ENCODE results near the gene SNX30.

DNA sequence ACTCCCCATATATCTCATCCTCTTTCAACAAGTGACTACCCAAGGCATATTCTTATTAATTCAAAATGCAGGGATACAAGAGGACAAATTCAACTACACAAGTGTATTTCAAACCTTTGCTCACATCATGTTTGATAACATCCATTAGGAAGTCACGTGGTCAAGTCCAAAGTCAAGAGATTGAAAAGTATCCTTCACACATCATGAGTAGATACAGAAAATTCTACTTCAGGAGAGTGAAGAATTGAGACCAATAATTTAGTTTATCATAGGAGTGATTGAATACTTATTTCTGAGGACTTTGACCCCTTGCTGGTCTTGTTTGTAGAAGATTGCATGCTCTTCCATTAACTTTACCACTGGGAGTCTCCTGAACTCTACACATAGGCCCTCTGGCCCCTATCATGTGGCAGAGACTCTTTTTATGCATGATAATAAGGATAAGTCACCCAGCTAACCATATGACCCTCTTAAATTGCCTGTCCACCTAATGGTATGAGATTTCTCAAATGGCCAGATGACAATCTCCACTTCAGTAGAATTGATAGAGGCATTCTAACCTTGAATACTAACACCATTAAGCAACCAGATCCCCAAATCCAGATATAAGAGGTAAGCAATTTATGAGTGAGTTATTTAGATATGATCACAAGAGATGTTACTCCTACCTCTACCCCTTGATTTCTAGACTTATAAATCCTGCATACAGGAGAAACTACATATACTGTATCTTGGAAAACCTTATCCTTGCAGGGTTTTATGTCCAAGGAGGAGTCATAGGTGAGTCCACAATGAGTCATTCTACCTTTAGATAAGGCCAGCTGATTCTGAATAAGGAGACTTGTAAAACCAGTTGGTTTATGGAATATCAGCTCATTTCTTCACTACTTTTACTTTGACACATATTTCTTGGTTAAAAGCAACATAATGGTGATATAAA lies 166.8 kb downstream of the SNX30 start:
- TF ChIP-seq, protein P1, sequence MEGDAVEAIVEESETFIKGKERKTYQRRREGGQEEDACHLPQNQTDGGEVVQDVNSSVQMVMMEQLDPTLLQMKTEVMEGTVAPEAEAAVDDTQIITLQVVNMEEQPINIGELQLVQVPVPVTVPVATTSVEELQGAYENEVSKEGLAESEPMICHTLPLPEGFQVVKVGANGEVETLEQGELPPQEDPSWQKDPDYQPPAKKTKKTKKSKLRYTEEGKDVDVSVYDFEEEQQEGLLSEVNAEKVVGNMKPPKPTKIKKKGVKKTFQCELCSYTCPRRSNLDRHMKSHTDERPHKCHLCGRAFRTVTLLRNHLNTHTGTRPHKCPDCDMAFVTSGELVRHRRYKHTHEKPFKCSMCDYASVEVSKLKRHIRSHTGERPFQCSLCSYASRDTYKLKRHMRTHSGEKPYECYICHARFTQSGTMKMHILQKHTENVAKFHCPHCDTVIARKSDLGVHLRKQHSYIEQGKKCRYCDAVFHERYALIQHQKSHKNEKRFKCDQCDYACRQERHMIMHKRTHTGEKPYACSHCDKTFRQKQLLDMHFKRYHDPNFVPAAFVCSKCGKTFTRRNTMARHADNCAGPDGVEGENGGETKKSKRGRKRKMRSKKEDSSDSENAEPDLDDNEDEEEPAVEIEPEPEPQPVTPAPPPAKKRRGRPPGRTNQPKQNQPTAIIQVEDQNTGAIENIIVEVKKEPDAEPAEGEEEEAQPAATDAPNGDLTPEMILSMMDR (IDR thresholded peaks at IDR 0.05) = no peak
- no peak for TF ChIP-seq ZFX (IDR thresholded peaks at IDR 0.05; ENCODE audit: borderline replicate concordance)
